HG02870 (cell line): ENCODE data around the gene TIAM1.

Experiments
- ATAC-seq: cut with Tn5 transposase; IDR thresholded peaks from one replicate; pipeline ENCODE4 v1.9.1; 2021; ENCODE audit warnings: mild to moderate bottlenecking, moderate library complexity; ENCODE audit not compliant: unreplicated experiment

TIAM1 gene

GRCh38 chr21:31218830-31219608, 125.0 kb downstream of the TIAM1 start:
- no peak for ATAC-seq

GRCh38 chr21:31216206-31216605, 127.9 kb downstream of the TIAM1 start:
- ATAC-seq, result no peak

GRCh38 chr21:31213787-31214186, 130.3 kb downstream of the TIAM1 start:
- no peak for ATAC-seq

- ATAC-seq, result no peak
Measured at GRCh38 chr21:31211836-31212235, 132.2 kb downstream of the TIAM1 start.

GRCh38 chr21:31205412-31205811, 138.6 kb downstream of the TIAM1 start:
- no peak for ATAC-seq

GRCh38 chr21:31204801-31205200, 139.3 kb downstream of the TIAM1 start:
- no peak for ATAC-seq

- no peak for ATAC-seq
Measured at GRCh38 chr21:31203431-31204054, 140.5 kb downstream of the TIAM1 start.

GRCh38 chr21:31201548-31201947, 142.5 kb downstream of the TIAM1 start:
- no peak for ATAC-seq

GRCh38 chr21:31201144-31201543, 142.9 kb downstream of the TIAM1 start:
- no peak for ATAC-seq

GRCh38 chr21:31198575-31198974, 145.5 kb downstream of the TIAM1 start:
- ATAC-seq, result no peak

- ATAC-seq, result no peak
Measured at GRCh38 chr21:31196724-31197123, 147.3 kb downstream of the TIAM1 start.

GRCh38 chr21:31195334-31196015, 148.6 kb downstream of the TIAM1 start:
- ATAC-seq, result peak; percentile 80

GRCh38 chr21:31194510-31195293, 149.4 kb downstream of the TIAM1 start:
- ATAC-seq, result no peak

- no peak for ATAC-seq
Measured at GRCh38 chr21:31193761-31194160, 150.3 kb downstream of the TIAM1 start.

GRCh38 chr21:31191553-31191952, 152.5 kb downstream of the TIAM1 start:
- ATAC-seq, result no peak

- ATAC-seq, result no peak
Measured at GRCh38 chr21:31190516-31190915, 153.5 kb downstream of the TIAM1 start.

GRCh38 chr21:31187499-31187898, 156.6 kb downstream of the TIAM1 start:
- ATAC-seq, result no peak

- no peak for ATAC-seq
Measured at GRCh38 chr21:31186916-31187315, 157.1 kb downstream of the TIAM1 start.

GRCh38 chr21:31185663-31186062, 158.4 kb downstream of the TIAM1 start:
- no peak for ATAC-seq

GRCh38 chr21:31184876-31185275, 159.2 kb downstream of the TIAM1 start:
- ATAC-seq, result no peak

GRCh38 chr21:31184459-31184858, 159.6 kb downstream of the TIAM1 start:
- no peak for ATAC-seq
